Measurements from ENCODE around the gene FOSB. TPM values are rescaled to one million over a fixed set of nuclear protein-coding genes. Genes with fewer than 3 reads are reported as not detected.

FOSB gene
- total RNA-seq, 1 experiment from 2014 or later, result 1.7 TPM

DNA sequence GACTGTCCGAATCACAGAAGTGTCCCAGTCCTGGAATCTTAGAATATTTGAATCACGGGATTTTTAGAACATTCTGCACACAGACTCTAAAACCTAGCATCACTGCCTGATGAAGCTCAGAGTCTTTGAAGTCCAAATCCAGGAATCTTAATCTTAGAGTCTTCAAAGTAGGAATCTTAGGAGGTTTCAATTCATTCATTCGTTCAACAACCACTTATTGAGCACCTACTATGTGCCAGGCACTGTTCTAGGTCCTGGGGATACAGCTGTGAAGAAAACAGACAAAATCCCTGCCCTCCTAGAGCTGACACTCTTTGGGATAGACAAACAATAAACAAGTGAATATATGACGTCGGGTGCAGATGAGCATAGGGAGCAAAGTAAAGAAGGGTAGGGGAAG lies 27.4 kb downstream of the FOSB start:
- H3K9me3 ChIP-seq (ENCODE audit: control insufficient read depth, low read depth, low read length), result no peaks in the 10 kb centered on the region
- peaks cover 31 to 45% of the 10 kb centered on the region in 2 experiments for H3K4me1 Mint-ChIP-seq
- H3K27ac ChIP-seq (ENCODE audit: insufficient read length, low read depth, low read length), result no peak overlapping the region
- no peak overlapping the region for H4K91ac ChIP-seq (ENCODE audit: insufficient read length, low read depth, low read length)
- no peak overlapping the region for H2BK12ac ChIP-seq (ENCODE audit: insufficient read length, low read depth, low read length)
- H3K18ac ChIP-seq (ENCODE audit: insufficient read length, low read depth, low read length), result no peak overlapping the region
- no peak overlapping the region for H4K8ac ChIP-seq (replicated peaks; ENCODE audit: insufficient read length, low read depth, low read length)
- peaks cover 2 to 14% (median 10%) of the 10 kb centered on the region in 3 experiments for H3K36me3 Mint-ChIP-seq (ENCODE audit: insufficient read depth in 1 of 3, low read depth in 3 of 3)
- no peak overlapping the region for H2BK20ac ChIP-seq (ENCODE audit: low read depth, low read length, poor library complexity, severe bottlenecking)
- no peaks in the 10 kb centered on the region for H3K79me2 ChIP-seq (ENCODE audit: insufficient read depth, low read length)
- H3K9ac ChIP-seq (ENCODE audit: extremely low read depth, insufficient read length, low read length), result no peak overlapping the region
- H3K4me2 ChIP-seq (ENCODE audit: insufficient read depth, insufficient read length, low read length), result no peak overlapping the region
- no peak overlapping the region for H2AFZ ChIP-seq (ENCODE audit: low read length)
- H2BK5ac ChIP-seq (ENCODE audit: insufficient read length, low read length), result no peak overlapping the region
- no peak overlapping the region for H2BK120ac ChIP-seq (ENCODE audit: low read depth, low read length, poor library complexity, severe bottlenecking)
- H3K27ac Mint-ChIP-seq, result no peak overlapping the region
- H3K27me3 ChIP-seq (ENCODE audit: insufficient read depth, low read length), result no peaks in the 10 kb centered on the region; the same call in 1 of the 2 replicates
- H3K27me3 Mint-ChIP-seq (ENCODE audit: low read depth), result peaks cover 27% of the 10 kb centered on the region
- DNase-seq, result no peak
- H3K14ac ChIP-seq (ENCODE audit: insufficient read depth, low read length), result no peak overlapping the region
- H2BK15ac ChIP-seq (ENCODE audit: low read depth, low read length), result no peak overlapping the region
- no CpG with 5 or more reads among the region's 5 CpGs for WGBS (ENCODE audit: extremely low coverage, insufficient read length, low lambda C conversion rate)
- peak overlapping the region; percentile 69 to 84; a peak in 2 of 5 replicates for H3K4me3 Mint-ChIP-seq
- H3K4me1 ChIP-seq (ENCODE audit: insufficient read depth, low read length), result no peaks in the 10 kb centered on the region
- H3K79me1 ChIP-seq (ENCODE audit: insufficient read depth, low read depth, low read length, poor library complexity, severe bottlenecking), result no peaks in the 10 kb centered on the region
- no peak overlapping the region for H3K23ac ChIP-seq (ENCODE audit: insufficient read length, low read depth, low read length)
- no peak overlapping the region for H3K4ac ChIP-seq (ENCODE audit: low read depth, low read length)
- no peak overlapping the region for H3K56ac ChIP-seq (ENCODE audit: insufficient read length, low read depth, low read length)
- no peaks in the 10 kb centered on the region for H4K20me1 ChIP-seq (ENCODE audit: control insufficient read depth, insufficient read depth, insufficient read length)
- no peak overlapping the region for H2AK5ac ChIP-seq (ENCODE audit: insufficient read length, low read length)
- no peak overlapping the region for H3T11ph ChIP-seq (ENCODE audit: low read length)
- no peak for TF ChIP-seq CTCF (conservative IDR thresholded peaks at IDR 0.05)
- H3K23me2 ChIP-seq (ENCODE audit: insufficient read length, low read depth, low read length, poor library complexity, severe bottlenecking), result peaks cover 22% of the 10 kb centered on the region
- no peaks in the 10 kb centered on the region; a peak in 2 of 5 replicates for H3K9me3 Mint-ChIP-seq
- H4K5ac ChIP-seq (ENCODE audit: insufficient read length, low read depth, low read length), result no peak overlapping the region

All from H9 (cell line).